ENCODE results near the gene THRB. TPM values are rescaled to one million over a fixed set of nuclear protein-coding genes. Genes with fewer than 3 reads are reported as not detected.

THRB gene
- total and polyA plus RNA-seq, 2 experiments from 2014 or later, result 0.49 to 0.57 TPM

- no peak for TF ChIP-seq CTCF (IDR thresholded peaks at IDR 0.05; ENCODE audit: low read depth, low read length)
- Histone ChIP-seq H3K4me3 (no peak overlapping the region), H3K27me3 (no peaks in the 10 kb centered on the region), H3K9me3 (ENCODE audit: low read depth) (no peaks in the 10 kb centered on the region), H3K36me3 (no peaks in the 10 kb centered on the region), H3K27ac (no peak overlapping the region), H3K4me1 (ENCODE audit: low read depth) (no peaks in the 10 kb centered on the region)
- no peak for DNase-seq (ENCODE audit: low read depth in 1 of 2, low spot score in 1 of 2)
Measured at GRCh38 chr3:24320601-24321000, 174.0 kb downstream of the THRB start.

GRCh38 chr3:24318677-24319287 lies 175.9 kb downstream of the THRB start:
- H3K36me3 ChIP-seq, result no peaks in the 10 kb centered on the region
- no peak overlapping the region for H3K4me3 ChIP-seq
- H3K4me1 ChIP-seq (ENCODE audit: low read depth), result no peaks in the 10 kb centered on the region
- H3K27me3 ChIP-seq, result no peaks in the 10 kb centered on the region
- no peaks in the 10 kb centered on the region for H3K9me3 ChIP-seq (ENCODE audit: low read depth)
- no peak for TF ChIP-seq CTCF (IDR thresholded peaks at IDR 0.05; ENCODE audit: low read depth, low read length)
- no peak overlapping the region for H3K27ac ChIP-seq
- DNase-seq (ENCODE audit: low read depth in 1 of 2, low spot score in 1 of 2), result peak in 1 of 2 donors; percentile 63

GRCh38 chr3:24316887-24317383 lies 177.7 kb downstream of the THRB start:
- TF ChIP-seq CTCF (IDR thresholded peaks at IDR 0.05; ENCODE audit: low read depth, low read length), result no peak
- no peak overlapping the region for H3K4me3 ChIP-seq
- H3K27ac ChIP-seq, result no peak overlapping the region
- no peaks in the 10 kb centered on the region for H3K36me3 ChIP-seq
- H3K27me3 ChIP-seq, result no peaks in the 10 kb centered on the region
- no peaks in the 10 kb centered on the region for H3K4me1 ChIP-seq (ENCODE audit: low read depth)
- no peaks in the 10 kb centered on the region for H3K9me3 ChIP-seq (ENCODE audit: low read depth)
- DNase-seq (ENCODE audit: low read depth in 1 of 2, low spot score in 1 of 2), result peak in 1 of 2 donors; percentile 54

GRCh38 chr3:24315971-24316370 lies 178.7 kb downstream of the THRB start:
- DNase-seq (ENCODE audit: low read depth in 1 of 2, low spot score in 1 of 2), result peak in 1 of 2 donors; percentile 43
- TF ChIP-seq CTCF (IDR thresholded peaks at IDR 0.05; ENCODE audit: low read depth, low read length), result no peak
- Histone ChIP-seq H3K4me1 (ENCODE audit: low read depth) (no peaks in the 10 kb centered on the region), H3K36me3 (no peaks in the 10 kb centered on the region), H3K27me3 (no peaks in the 10 kb centered on the region), H3K4me3 (no peak overlapping the region), H3K9me3 (ENCODE audit: low read depth) (no peaks in the 10 kb centered on the region), H3K27ac (no peak overlapping the region)

GRCh38 chr3:24315356-24315755 lies 179.3 kb downstream of the THRB start:
- Histone ChIP-seq H3K36me3 (no peaks in the 10 kb centered on the region), H3K27ac (no peak overlapping the region), H3K9me3 (ENCODE audit: low read depth) (no peaks in the 10 kb centered on the region), H3K27me3 (no peaks in the 10 kb centered on the region), H3K4me3 (no peak overlapping the region), H3K4me1 (ENCODE audit: low read depth) (no peaks in the 10 kb centered on the region)
- DNase-seq (ENCODE audit: low read depth in 1 of 2, low spot score in 1 of 2), result no peak
- TF ChIP-seq CTCF (IDR thresholded peaks at IDR 0.05; ENCODE audit: low read depth, low read length), result no peak
